Panc1 (cell line): ENCODE data around the gene MALAT1. TPM values are rescaled to one million over a fixed set of nuclear protein-coding genes. Genes with fewer than 3 reads are reported as not detected.
A peak's percentile ranks its signal among the peaks of the same experiment; 100 is the strongest.

ENCODE experiments used
- ATAC-seq: fragments of 200-7000 bp; cut with Tn5 transposase; 2 replicates; pipeline ENCODE4 v1.9.1; 2020; ENCODE audit warnings: mild to moderate bottlenecking, moderate library complexity
- BruUV-seq: library from RNA; stranded (reverse); fragments of 400-500 nt; replicated peaks from 2 replicates; lab custom pipeline; 2021; lab: Mats Ljungman, UMichigan
- CTCF ChIA-PET: fragments of 300-600 bp; sonication (Branson Sonifier 250); formaldehyde crosslinking; loops from one replicate; lab custom pipeline; 2022; ENCODE audit warnings: antibody characterized with exemption; lab: Charles Lee
- POLR2A ChIA-PET: fragments of 300-600 bp; sonication (Branson Sonifier 250); formaldehyde crosslinking; loops from one replicate; lab custom pipeline; 2022; ENCODE audit warnings: antibody characterized with exemption; lab: Charles Lee
- DNase-seq: peaks from one replicate; pipeline ENCODE4 v3.0.0-alpha.2; 2010; ENCODE audit warnings: low read depth, low spot score
- H3K27ac ChIP-seq: 2 replicates; pipeline ENCODE4 v1.5.1; 2011; ENCODE audit warnings: mild to moderate bottlenecking, low read length, inconsistent platforms
- H3K27me3 ChIP-seq: fragments of 200-500 bp; sonication (Bioruptor generic); 2 replicates; pipeline ENCODE4 v1.6.0; 2014; ENCODE audit warnings: low read length, inconsistent platforms; ENCODE audit not compliant: control insufficient read depth, insufficient read depth
- H3K36me3 ChIP-seq: fragments of 200-500 bp; sonication (Bioruptor generic); 2 replicates; pipeline ENCODE4 v1.5.1; 2014; ENCODE audit warnings: inconsistent platforms, mild to moderate bottlenecking, low read length, moderate library complexity; ENCODE audit not compliant: control insufficient read depth, insufficient read depth
- H3K4me1 ChIP-seq: 2 replicates; pipeline ENCODE4 v1.5.1; 2011; ENCODE audit warnings: inconsistent platforms, mild to moderate bottlenecking, low read length, moderate library complexity; ENCODE audit not compliant: control insufficient read depth, insufficient read depth
- H3K4me3 ChIP-seq, 2 experiments: 2 replicates each; pipeline ENCODE4 v1.5.1; 2011 to 2012; ENCODE audit warnings: low read depth in 2 of 2, low read length in 2 of 2, mild to moderate bottlenecking in 2 of 2, inconsistent platforms in 1 of 2, moderate library complexity in 1 of 2
- H3K9me3 ChIP-seq: fragments of 200-500 bp; sonication (Bioruptor generic); 2 replicates; pipeline ENCODE4 v1.5.1; 2014; ENCODE audit warnings: low read depth, mild to moderate bottlenecking, inconsistent platforms, low read length, moderate library complexity; ENCODE audit not compliant: control insufficient read depth, insufficient read depth
- CTCF ChIP-seq: fragments of 450-650 bp; IDR thresholded peaks from 2 replicates; pipeline ENCODE4 v1.5.1; 2017; ENCODE audit warnings: mild to moderate bottlenecking
- POLR2AphosphoS5 ChIP-seq: IDR thresholded peaks from 2 replicates; pipeline ENCODE4 v1.6.1; 2012; ENCODE audit warnings: mild to moderate bottlenecking, low read depth, low read length, moderate library complexity
- SIN3A ChIP-seq: IDR thresholded peaks from 2 replicates; pipeline ENCODE4 v1.6.1; 2012; ENCODE audit warnings: low read depth, mild to moderate bottlenecking, low read length, moderate library complexity, borderline replicate concordance; ENCODE audit not compliant: insufficient read depth
- TCF7L2 ChIP-seq: IDR thresholded peaks from 2 replicates; pipeline ENCODE4 v1.6.1; 2011; ENCODE audit warnings: mild to moderate bottlenecking, low read depth, low read length, inconsistent platforms
- in situ Hi-C: cut with HindIII; loops from 2 replicates; pipeline ENCODE4 v1.10.0; 2016; ENCODE audit warnings: low sequenced_read_pairs, low pct_unique_long_range_greater_than_20kb
- intact Hi-C: fragments of 100-400 bp; cut with micrococcal nuclease; formaldehyde crosslinking; loops from one replicate; pipeline ENCODE4 v1.10.0; 2022; ENCODE audit not compliant: unreplicated experiment
- total RNA-seq: library from RNA; stranded (reverse); gene quantifications from one replicate; pipeline ENCODE4 v1.2.1, GENCODE V29; 2021; ENCODE audit not compliant: unreplicated experiment
- TF ChIP-seq, protein P1 (sequence below), 2 experiments: IDR thresholded peaks; 2 replicates each; pipeline ENCODE4 v1.6.1; 2011 to 2012; ENCODE audit warnings: low read depth in 2 of 2, control low read depth in 1 of 2, low read length in 1 of 2, mild to moderate bottlenecking in 1 of 2, moderate library complexity in 1 of 2; ENCODE audit not compliant: insufficient read depth in 1 of 2

The MALAT1 gene
- total RNA-seq, 1 experiment from 2014 or later = 13,645 TPM

- ChIA-PET POLR2A (interaction anchor here (0.6 to 15.9 kb wide), 10 partner anchors 10 to 195 kb away, joined by 3 to 818 read pairs (median 6); no protein-coding TSS in a partner anchor), CTCF (no interaction called here)
- no TSS peak for BruUV-seq
- DNase-seq (no peak), ATAC-seq (no peak)
- Histone ChIP-seq H3K9me3 (no peaks in the 10 kb centered on the region), H3K27me3 (no peaks in the 10 kb centered on the region), H3K36me3 (peaks cover 70% of the 10 kb centered on the region), H3K4me1 (peaks cover 24% of the 10 kb centered on the region), H3K27ac (peak overlapping the region; percentile 100), H3K4me3 (peak overlapping the region; percentile 78 to 99)
- intact Hi-C loops = no loop called here
- in situ Hi-C loops = no loop called here
- no peak for TF ChIP-seq POLR2AphosphoS5
- no peak for TF ChIP-seq SIN3A
- TF ChIP-seq, protein P1, sequence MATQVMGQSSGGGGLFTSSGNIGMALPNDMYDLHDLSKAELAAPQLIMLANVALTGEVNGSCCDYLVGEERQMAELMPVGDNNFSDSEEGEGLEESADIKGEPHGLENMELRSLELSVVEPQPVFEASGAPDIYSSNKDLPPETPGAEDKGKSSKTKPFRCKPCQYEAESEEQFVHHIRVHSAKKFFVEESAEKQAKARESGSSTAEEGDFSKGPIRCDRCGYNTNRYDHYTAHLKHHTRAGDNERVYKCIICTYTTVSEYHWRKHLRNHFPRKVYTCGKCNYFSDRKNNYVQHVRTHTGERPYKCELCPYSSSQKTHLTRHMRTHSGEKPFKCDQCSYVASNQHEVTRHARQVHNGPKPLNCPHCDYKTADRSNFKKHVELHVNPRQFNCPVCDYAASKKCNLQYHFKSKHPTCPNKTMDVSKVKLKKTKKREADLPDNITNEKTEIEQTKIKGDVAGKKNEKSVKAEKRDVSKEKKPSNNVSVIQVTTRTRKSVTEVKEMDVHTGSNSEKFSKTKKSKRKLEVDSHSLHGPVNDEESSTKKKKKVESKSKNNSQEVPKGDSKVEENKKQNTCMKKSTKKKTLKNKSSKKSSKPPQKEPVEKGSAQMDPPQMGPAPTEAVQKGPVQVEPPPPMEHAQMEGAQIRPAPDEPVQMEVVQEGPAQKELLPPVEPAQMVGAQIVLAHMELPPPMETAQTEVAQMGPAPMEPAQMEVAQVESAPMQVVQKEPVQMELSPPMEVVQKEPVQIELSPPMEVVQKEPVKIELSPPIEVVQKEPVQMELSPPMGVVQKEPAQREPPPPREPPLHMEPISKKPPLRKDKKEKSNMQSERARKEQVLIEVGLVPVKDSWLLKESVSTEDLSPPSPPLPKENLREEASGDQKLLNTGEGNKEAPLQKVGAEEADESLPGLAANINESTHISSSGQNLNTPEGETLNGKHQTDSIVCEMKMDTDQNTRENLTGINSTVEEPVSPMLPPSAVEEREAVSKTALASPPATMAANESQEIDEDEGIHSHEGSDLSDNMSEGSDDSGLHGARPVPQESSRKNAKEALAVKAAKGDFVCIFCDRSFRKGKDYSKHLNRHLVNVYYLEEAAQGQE (IDR thresholded peaks at IDR 0.05; ENCODE audit: insufficient read depth in 1 of 2, low read depth in 2 of 2, low read length in 1 of 2) = no peak
- TF ChIP-seq CTCF = no peak
Observed at GRCh38 chr11:65502274-65502554, 3.4 kb downstream of the MALAT1 start.

DNA sequence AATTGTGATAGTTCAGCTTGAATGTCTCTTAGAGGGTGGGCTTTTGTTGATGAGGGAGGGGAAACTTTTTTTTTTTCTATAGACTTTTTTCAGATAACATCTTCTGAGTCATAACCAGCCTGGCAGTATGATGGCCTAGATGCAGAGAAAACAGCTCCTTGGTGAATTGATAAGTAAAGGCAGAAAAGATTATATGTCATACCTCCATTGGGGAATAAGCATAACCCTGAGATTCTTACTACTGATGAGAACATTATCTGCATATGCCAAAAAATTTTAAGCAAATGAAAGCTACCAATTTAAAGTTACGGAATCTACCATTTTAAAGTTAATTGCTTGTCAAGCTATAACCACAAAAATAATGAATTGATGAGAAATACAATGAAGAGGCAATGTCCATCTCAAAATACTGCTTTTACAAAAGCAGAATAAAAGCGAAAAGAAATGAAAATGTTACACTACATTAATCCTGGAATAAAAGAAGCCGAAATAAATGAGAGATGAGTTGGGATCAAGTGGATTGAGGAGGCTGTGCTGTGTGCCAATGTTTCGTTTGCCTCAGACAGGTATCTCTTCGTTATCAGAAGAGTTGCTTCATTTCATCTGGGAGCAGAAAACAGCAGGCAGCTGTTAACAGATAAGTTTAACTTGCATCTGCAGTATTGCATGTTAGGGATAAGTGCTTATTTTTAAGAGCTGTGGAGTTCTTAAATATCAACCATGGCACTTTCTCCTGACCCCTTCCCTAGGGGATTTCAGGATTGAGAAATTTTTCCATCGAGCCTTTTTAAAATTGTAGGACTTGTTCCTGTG, 3.9 kb downstream of the MALAT1 start:
- no TSS peak for BruUV-seq
- Histone ChIP-seq H3K9me3 (no peaks in the 10 kb centered on the region), H3K36me3 (peaks cover 70% of the 10 kb centered on the region), H3K27me3 (no peaks in the 10 kb centered on the region), H3K4me1 (peaks cover 23% of the 10 kb centered on the region), H3K27ac (peak overlapping the region; percentile 100), H3K4me3 (peak overlapping the region; percentile 78 to 99)
- TF ChIP-seq SIN3A = peak; percentile 93; the same call in 1 of the 2 replicates
- TF ChIP-seq, protein P1 (IDR thresholded peaks at IDR 0.05; ENCODE audit: insufficient read depth in 1 of 2, low read depth in 2 of 2, low read length in 1 of 2) = no peak
- no peak for TF ChIP-seq CTCF
- peak; percentile 99 for TF ChIP-seq POLR2AphosphoS5
- TF ChIP-seq TCF7L2 = peak; percentile 52; the same call in 1 of the 2 replicates
- intact Hi-C loops = no loop called here
- in situ Hi-C loops = no loop called here
- POLR2A ChIA-PET = interaction anchor here (0.6 to 15.9 kb wide), 12 partner anchors 10 to 1553 kb away, joined by 3 to 818 read pairs (median 6); no protein-coding TSS in a partner anchor
- no peak for ATAC-seq
- CTCF ChIA-PET = no interaction called here
- peak; percentile 80 for DNase-seq
